Measurements from ENCODE around the gene CFHR1. TPM values are rescaled to one million over a fixed set of nuclear protein-coding genes. Genes with fewer than 3 reads are reported as not detected.
"Not testable (repeated sequence)": the region's sequence is repeated elsewhere in the genome, so short reads cannot be mapped to it uniquely, and the experiment has no call there.

The CFHR1 gene
- not detected for total RNA-seq

DNA sequence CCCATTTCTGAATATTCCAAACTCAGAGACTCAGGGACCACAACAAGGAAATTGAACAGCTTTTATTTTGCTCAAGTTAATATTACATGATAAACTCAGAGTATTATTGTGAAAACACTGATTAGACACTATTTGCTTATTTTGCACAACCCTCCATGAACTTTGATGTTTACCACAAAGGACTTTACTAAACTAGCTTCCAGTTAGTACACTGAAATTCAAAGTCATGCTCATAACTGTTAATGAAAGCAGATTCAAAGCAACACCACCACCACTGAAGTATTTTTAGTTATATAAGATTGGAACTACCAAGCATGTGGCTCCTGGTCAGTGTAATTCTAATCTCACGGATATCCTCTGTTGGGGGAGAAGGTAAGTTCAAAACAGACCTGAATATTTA is at the start of gene CFHR1:
Gene CFHR1, plus strand, starts transcription at position 201 of the 400 bp plus-strand sequence. Its CDS starts 114 bp downstream, at position 315.
- POLR2A ChIA-PET, CTCF ChIA-PET: not testable (repeated sequence)

DNA sequence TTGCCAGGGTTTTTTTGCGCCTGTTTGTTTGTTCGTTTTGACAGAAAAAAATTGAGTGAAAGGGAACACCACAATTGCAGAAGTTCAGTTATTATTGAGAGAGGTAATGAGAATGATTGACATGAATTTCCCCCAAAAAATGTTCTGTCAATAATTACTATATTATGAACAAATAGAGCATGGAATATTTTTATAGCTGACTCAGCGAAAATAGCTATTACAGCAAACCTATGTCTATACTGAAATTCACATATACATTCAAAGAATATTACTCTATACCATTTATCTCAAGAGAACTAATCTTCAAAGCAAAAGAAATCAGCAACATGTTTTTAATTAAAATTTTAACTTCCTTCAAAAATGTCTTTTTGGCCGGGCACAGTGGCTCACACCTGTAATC is 49.7 kb upstream of the CFHR1 start:
- CTCF ChIA-PET, POLR2A ChIA-PET: not testable (repeated sequence)

DNA sequence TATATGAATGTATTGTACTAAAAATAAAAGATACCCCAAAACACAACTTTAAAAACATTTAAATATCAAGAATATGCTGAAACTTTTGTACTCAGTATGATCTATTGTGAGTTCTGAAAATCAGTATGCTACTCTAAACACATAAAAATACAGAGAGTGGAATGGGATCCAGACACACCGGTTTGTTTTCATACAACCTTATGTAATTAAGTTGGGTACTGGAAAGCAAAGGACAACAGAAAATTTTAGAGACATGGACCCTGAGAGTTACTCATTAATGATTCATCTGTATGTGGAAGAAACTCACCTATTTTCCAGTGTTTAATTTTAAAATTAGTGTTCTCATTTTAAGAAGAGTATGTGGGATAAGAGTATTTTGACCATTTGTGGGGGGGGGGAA is 45.8 kb upstream of the CFHR1 start:
- CTCF ChIA-PET = no interaction called here
- POLR2A ChIA-PET = no interaction called here

DNA sequence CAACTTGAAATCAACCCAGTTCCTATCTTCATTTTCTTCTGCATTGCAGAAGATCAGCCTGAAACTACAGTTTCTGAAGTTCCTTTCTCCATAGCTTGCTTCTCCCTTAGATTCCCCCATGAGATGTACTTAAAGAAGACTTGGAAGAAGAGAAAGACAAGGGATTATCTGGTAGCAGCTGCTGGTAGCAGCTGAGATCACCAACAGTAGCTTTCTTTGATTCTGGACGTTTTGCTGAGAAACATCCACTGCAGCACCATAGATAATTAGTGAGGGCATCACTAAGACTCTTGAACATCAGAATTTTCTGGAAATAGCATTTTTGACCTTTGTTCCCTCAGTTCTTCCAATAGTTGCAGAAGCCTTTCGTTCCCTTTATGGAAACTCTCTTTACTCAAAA is 45.4 kb upstream of the CFHR1 start:
- ChIA-PET POLR2A (no interaction called here), CTCF (no interaction called here)

DNA sequence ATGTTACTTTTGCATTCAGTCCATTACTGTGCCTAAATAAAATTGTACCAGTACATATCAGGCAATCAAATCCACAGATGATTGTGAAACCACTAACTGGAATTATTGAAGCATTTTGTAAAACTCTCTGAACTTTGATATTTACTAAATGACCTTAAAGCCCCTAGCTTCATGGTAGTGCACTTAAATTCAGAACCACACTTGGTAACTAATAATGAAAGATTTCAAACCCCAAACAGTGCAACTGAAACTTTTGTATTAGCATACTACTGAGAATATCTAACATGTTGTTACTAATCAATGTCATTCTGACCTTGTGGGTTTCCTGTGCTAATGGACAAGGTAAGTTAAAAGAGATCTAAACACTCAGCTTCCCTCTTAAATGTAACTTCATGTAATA is 44.9 kb upstream of the CFHR1 start, which contains the start of gene CFHR3:
Gene CFHR3, plus strand, starts transcription at position 238 of the 400 bp plus-strand sequence. Its CDS starts 47 bp downstream, at position 285.
- ChIA-PET POLR2A (no interaction called here), CTCF (no interaction called here)

DNA sequence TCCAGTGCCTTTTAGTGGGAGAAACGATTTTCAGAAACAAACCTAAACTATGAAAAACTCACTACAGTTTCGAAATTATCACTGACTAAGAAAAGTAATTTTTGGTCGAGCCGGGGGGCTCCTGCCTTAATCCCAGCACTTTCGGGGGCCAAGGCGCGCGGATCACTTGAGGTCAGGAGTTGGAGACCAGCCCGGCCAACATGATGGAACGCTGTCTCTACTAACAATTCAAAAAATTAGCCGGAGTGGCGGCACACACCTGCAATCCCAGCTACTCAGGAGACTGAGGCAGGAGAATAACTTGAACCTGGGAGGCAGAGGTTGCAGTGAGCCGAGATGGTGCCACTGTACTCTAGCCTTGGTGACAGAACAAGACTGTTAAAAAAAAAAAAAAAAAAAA is 41.9 kb upstream of the CFHR1 start:
- ChIA-PET POLR2A (no interaction called here), CTCF (no interaction called here)

DNA sequence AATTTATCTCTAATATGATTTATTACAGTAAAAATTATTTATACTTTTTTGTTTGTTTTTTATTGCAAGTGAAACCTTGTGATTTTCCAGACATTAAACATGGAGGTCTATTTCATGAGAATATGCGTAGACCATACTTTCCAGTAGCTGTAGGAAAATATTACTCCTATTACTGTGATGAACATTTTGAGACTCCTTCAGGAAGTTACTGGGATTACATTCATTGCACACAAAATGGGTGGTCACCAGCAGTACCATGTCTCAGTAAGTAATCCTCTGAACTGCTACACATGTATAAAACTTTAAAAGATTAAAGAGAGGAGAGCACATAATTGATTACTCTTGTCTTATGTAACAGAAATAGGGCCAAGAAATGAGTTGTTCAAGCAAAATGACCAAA is 40.4 kb upstream of the CFHR1 start:
- CTCF ChIA-PET = no interaction called here
- POLR2A ChIA-PET = no interaction called here

DNA sequence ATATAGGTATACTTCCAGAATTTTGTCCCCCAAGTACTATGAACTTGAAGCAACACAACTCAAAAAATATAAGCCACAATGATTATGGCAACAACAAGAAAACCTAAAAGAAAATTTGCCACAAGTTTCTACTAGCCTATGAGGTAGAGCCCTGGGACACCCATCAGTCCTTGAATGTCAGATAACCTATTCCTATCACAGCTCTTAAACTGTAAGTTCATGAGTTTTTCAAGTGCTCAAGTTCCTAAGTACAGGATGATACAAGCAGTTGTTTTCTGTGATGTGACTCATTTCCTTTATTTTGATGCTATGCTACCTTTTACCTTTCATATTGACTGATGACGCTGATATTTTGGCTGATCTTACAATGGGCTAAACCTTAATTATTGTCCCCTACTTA is 28.3 kb upstream of the CFHR1 start:
- CTCF ChIA-PET, POLR2A ChIA-PET: not testable (repeated sequence)

DNA sequence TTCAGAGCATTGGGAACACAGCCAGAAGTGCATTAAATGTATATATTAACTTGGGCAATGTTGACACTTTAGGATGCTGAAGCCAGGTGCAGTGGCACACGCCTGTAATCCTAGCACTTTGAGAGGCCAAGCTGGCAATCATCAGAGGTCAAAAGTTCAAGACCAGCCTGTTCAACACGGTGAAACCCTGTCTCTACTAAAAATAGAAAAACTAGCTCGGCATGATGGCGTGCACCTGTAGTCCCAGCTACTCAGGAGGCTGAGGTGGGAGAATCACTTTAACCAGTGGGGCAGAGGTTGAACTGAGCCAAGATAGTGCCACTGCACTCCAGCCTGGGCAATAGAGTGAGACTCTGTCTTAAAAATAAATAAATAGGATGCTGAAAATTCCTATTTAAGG is 25.4 kb upstream of the CFHR1 start:
- CTCF ChIA-PET, POLR2A ChIA-PET: not testable (repeated sequence)

DNA sequence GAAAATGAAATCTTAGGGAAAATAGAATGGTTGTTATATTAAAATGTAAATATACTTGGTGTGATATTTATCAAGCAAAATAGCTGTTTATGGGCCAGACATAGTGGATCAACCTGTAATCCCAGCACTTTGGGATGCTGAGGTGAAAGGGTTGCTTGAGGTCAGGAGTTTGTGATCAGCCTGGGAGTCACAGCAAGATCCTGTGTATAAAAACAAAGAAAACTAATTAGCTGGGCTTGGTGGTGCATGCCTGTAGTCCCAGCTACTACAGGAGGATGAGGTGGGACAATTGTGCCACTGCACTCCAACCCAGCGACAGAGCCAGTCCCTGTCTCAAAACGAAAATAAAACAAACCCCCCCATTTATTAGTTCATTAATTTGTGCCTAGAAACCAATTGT is 21.6 kb upstream of the CFHR1 start:
- ChIA-PET POLR2A (no interaction called here), CTCF (no interaction called here)

DNA sequence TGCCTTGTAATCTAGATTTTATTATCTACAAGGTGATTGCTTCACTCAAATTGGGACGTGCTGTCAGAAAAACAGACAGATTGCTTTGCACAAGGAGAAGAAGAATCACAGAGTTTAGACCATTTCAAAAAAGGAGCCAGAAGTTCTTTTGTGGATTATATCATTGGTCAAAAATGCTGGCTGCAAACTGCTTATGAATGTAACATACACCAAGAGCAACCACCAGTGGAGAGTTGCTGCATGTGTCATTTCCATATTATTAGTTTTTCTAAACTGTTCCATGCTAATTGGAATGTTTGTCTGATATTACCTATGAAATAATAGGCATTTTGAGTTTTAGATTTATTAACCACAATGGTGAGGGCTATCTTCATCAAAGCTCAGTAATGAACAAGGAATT is 17.6 kb upstream of the CFHR1 start:
- CTCF ChIA-PET, POLR2A ChIA-PET: not testable (repeated sequence)

DNA sequence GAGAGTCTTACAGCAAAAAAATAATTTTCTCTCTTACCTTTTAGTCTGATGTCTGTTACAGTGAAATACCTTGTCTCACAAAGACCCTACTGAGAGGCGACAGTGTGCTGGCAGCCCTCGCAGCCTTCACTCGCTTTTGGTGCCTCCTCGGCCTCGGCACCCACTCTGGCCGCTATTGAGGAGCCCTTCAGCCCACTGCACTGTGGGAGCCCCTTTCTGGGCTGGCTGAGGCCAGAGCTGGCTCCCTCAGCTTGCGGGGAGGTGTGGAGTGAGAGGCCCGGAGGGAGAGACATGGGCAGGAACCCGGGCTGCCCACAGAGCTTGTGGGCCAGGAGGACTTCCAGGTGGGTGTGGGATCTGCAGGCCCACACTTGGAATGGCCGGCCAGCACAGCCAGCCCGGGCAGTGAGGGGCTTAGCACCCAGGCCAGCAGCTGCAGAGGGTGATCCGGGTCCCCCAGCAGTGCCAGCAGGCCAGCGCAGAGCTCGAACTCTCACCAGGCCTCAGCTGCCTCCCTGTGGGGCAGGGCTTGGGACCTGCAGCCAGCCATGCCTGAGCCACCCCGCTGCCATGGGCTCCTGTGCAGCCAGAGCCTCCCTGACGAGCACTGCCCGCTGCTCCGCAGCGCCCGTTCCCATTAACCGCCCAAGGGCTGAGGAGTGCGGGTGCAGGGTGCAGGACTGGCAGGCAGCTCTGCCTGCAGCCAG is 10.8 kb upstream of the CFHR1 start:
- POLR2A ChIA-PET = no interaction called here
- CTCF ChIA-PET = no interaction called here

DNA sequence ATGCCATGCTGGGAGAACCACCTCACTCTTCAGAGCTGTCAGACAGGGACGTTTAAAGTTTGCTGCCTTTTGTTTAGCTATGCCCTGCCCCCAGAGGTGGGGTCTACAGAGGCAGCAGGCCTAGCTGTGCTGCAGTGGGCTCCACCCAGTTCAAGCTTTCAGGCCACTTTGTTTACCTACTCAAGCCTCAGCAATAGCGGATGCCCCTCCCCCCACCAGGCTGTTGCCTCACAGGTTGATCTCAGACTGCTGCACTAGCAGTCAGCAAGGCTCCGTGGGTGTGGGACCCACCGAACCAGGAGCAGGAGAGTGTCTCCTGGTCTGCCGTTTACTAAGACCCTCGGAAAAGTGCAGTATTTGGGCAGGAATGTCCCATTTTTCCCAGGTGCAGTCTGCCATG is 2.1 kb upstream of the CFHR1 start:
- CTCF ChIA-PET = not testable (repeated sequence)

DNA sequence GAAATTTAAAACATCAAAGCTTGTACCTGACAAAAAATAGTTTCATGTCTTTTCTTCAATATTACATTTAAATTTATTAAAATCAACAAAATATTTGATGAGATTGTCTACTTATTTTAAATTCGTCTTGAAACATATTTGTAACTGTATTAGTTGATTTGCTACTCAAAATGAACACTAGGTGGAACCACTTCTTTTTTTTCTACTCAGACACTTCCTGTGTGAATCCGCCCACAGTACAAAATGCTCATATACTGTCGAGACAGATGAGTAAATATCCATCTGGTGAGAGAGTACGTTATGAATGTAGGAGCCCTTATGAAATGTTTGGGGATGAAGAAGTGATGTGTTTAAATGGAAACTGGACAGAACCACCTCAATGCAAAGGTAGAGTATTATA is 8.3 kb downstream of the CFHR1 start:
- POLR2A ChIA-PET, CTCF ChIA-PET: not testable (repeated sequence)

More for the DNA sequence above, 2.1 kb upstream of the CFHR1 start:
- POLR2A ChIA-PET = not testable (repeated sequence)

DNA sequence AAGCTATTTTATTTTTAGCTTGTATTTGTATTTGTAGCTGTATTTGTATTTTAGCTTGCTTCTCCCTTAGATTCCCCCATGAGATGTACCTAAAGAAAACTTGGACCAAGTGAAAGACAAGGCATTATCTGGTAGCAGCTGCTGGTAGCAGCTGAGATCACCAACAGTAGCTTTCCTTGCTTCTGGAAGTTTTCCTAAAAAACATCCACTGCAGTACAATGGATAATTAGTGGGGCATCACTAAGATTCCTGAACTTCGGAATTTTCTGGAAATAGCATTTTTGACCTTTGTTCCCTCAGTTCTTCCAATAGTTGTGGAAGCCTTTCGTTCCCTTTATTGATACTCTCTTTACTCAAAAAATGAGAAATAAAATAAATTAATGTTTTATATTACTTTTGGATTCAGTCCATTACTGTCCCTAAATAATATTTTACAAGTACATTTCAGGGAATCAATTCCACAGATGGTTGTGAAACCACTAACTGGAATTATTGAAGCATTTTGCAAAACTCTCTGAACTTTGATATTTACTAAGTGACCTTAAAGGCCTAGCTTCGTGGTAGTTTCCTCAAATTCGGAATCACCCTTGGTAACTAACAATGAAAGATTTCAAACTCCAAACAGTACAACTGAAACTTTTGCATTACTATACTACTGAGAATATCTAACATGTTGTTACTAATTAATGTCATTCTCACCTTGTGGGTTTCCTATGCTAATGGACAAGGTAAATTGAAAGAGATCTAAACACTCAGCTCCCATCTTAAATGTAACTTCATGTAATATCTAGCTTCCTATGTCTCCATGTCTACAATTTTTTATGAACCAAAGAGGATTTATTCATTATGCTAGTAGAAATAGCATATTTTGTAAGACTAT is 30.3 kb downstream of the CFHR1 start:
- CTCF ChIA-PET, POLR2A ChIA-PET: not testable (repeated sequence)

DNA sequence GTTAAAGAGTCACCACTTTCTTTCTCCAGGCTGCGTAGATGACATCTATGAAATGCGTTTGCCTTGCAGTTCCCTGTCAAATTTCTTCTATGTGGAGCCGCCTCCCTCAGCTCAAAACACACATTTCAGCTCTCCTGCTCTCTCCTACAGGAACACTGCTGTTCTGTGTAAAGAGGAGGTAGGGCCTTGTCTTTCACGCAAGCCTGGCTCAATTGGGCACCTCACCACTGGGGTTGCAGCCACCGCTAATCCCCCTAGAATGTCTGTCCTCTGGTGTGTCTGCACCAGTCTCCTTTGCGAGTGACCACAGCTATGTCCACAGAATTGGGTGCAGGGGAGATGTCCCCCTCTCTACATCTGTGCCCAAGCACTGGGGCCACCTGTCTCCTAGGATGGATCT is 36.5 kb downstream of the CFHR1 start:
- POLR2A ChIA-PET = no interaction called here
- CTCF ChIA-PET = no interaction called here

DNA sequence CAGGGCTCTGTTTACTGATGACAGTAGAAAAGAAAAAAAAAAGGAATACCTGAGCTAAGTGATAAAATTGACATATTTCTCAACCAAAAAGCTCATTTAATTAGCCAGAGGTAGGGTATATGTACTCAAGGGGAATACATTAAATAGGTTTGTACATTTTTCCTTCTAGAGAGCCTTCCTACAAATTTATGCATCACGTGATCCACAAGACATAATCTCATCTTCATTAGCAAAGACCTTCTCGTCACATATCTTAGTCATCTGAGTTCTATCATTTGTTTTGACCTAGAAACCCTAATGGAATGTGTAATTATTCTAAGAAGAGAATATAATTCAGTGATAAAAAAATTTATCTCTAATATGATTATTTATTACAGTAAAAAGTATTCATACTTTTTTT is 37.7 kb downstream of the CFHR1 start:
- POLR2A ChIA-PET = interaction anchor here (0.6 kb wide), 1 partner anchor 11 kb away, joined by 6 read pairs; no protein-coding TSS in a partner anchor
- CTCF ChIA-PET = no interaction called here

DNA sequence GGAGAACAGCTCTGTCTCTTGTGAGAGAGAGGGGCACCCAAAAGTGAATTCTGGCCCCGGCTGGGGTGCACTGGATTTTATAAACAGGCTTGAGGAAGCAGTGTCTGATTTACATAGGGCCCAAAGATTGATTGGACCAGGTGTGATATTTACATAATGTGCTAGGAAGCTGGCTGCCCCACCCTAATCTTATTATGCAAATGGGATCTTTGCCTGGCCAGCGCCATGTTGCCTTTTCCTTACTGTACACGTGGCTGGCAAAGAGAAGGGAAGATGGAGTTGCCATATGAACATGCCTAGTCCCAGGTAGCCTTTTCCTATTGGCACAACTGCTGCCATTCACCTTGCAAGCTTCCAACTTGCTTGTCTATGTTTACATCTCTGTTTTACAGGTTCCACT is 39.3 kb downstream of the CFHR1 start:
- ChIA-PET POLR2A (no interaction called here), CTCF (no interaction called here)

DNA sequence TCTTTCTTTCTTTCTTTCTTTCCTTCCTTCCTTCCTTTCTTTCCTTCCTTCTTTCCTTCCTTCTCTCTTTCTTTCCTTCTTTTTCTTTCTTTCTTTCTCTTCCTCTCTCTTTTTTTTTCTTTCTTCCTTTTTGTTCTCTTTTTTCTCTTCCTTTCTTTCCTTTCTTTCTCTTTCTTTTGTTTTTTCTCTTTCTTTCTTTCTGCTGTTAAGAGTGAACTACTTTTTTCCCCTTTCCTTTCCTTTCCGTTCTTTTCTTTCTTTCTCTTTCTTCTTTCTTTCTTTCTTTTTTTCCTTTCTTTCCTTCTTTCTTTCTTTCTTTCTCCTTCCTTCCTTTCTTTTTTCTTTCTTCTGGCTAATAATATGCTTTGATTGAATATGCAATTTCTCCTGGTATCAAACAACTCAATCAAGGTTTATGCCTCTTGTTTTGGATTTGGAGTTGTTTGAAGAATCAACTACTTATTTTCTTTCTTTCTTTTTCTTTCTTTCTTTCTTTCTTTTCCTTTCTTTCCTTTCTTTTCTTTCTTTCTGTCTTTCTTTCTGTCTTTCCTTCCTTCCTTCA is 40.9 kb downstream of the CFHR1 start:
- POLR2A ChIA-PET = no interaction called here
- CTCF ChIA-PET = no interaction called here

DNA sequence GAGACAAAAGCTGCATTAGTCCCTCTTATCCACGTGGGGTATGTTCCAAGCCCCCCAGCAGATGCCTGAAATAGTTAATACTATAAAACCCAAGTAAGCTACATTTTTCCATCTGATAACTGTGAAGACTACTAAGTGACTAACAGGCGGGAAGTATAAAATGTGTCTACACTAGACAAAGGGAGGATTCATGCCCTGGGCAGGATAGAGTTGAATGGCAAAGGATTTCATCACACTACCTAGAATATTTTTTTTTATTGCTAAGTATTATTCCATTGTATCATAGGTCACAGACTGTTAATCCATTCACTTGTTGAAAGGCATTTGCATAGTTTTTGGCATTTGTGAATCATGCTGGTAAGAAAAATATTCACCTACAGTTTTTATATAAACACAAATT is 41.9 kb downstream of the CFHR1 start:
- POLR2A ChIA-PET = no interaction called here

DNA sequence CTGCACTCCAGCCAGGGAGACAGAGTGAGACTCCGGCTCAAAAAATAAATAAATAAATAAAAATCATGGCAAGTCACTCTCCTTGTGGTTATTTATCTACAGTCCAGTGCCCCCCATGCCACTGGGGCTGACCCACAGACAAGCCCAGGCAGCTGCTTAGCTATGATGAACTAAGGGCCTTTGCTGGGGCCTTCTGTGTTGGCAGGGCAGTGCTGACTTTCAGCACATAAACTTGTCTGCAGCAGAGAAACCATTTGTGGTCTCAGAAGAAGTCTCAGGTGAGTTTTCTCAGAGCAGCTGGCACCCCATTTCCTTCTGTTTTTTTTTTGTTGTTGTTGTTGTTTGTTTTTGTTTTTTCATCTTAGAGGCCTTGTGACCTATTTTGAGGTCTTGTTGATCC is 47.4 kb downstream of the CFHR1 start:
- ChIA-PET CTCF (no interaction called here), POLR2A (no interaction called here)

More for the DNA sequence above, 41.9 kb downstream of the CFHR1 start:
- CTCF ChIA-PET = no interaction called here
